Stimulated activated CD8-positive, alpha-beta memory T cell treated with anti-CD3 and anti-CD28 coated beads, Interleukin-15, amount 100 ng/mL, for 48 hours (primary cell): ENCODE measurements around the gene ANTXR2.

Source experiments
- DNase-seq, 2 donors: peaks; one replicate each; pipeline ENCODE4 v3.0.0-alpha.2; 2020; ENCODE audit warnings: low read depth in 2 of 2

ANTXR2 gene

DNA sequence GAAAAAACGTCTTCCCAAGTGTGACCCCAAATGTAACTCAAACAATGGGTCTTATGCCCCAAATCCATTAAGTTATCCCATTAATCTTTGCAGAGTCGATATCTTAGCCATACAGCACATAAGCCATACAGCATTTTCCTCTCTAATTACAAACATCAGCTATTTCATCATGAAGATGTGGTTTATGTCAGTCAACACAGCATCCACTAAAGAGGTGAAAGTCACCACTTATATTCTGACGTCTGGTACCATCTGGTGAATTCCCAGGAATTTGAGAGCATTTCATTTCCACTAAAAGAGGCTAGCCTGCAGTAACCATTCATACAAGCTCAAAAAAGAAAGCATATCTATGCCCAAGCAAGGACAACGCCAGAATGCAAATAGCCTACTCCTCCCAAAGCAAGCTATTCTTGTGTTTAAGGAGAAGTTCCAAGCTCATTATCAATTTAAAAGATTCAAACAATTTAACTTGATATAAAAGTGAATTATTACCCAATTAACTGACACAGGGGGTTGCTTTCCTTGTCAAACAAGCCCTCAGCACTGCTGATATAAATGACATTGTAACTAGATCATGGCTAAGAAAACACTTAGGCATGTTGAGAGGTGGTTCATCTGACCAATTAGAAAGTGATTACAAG, 203.3 kb downstream of the ANTXR2 start:
- DNase-seq, result no peak

DNA sequence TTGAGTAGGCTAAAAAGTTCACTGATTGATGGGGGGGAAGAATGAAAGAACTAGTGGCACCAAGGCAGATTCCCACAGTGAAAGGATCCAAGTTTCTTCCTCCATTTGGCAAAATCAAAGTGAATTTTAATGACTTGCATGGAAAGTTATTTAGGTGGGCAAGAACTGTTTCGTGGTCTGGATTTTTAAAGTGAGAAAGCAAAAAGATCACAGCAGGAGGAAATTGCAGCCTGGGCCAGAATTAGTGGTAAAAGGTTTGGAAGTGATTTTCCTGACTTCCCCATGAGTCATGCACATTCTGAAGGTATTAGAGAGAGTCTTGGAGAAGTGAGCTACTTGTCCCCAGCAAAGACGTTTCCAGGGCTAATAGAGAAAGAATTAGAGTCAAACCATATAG, 207.8 kb downstream of the ANTXR2 start:
- no peak for DNase-seq

DNA sequence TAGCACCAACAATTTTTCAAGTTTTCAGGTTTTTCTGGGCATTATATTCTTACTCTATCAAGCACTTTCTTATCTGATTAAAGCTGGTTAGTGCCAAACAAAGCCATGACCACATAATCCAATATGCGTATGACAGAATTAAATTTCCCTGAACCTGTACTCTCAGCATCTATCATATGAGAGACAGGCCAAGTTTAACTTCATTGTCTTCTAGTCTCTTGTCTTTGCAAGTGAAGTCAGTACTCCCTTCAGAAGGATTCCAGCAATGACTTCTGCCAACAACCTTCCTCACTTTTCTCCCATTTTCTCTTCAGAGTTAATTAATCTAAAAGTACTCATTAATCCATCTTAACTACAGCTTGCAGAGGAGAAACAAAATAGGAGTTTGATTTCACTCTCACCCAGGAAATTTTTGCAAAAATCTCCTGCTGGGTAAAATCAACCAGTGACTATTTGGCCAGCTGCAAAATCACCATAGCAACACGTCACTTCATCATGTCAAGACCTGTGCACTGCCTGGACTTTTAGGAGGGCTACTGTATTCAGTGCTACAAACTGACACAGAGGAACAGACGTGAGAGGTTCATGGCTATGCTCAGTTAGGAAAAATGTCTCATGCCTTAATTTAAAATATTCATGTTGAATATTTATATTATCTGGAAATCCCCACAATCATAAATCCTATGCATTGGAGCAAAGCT, 208.4 kb downstream of the ANTXR2 start:
- DNase-seq, result no peak

DNA sequence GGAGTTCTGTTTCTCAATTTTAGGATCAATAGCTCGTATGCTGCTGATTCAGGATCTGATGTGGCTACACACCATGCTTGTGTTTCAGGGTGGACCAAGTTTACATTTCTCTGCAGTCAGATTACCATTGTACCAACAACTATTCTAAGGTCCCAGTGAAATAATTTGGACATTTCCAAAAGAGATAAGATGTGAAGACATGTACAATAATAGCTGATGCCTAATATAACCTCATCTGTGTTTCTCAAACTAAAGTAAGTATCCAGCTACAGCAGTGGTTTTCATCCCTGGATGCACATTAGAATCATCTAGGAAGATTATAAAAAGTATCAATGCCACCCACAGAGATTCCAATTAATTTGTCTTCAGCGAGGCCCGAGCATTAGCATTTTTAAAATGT, 209.7 kb downstream of the ANTXR2 start:
- no peak for DNase-seq

DNA sequence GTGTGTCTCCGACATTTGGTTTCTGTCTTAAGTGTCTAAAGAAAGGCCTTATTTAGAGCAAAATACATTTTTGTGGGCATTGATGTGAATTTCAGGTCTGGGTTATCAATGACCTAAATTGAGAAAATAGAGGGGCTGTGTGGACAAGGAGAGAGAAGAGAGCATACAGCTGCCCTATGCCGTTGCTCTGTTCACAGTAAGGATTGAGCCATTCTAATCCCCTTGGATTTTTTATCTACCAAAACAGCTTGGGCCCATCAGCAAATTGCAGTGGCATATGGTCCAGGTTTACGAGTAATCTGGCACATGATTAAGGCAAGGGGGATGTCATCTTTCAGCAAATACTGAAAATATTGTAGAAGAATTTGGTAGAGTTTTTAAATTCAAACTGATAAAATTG, 210.2 kb downstream of the ANTXR2 start:
- DNase-seq, result no peak

DNA sequence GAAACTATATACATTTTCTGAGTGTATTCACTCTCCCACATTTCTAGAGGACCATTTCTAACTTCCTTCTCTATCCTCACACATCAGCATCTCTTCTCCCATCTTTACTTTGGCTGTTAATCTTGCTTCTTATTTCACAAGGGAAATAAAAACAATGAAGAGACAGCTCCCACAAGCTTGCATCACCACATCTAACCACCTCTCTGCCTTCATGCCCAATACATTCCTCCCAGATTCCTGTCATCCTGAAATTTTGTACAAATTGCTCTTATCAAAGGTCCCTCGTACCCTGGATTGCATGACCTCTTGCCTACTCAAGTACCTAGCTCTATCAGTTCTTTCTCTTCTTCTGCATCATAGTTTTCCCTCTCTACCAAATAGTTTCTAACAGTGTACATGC, 215.2 kb downstream of the ANTXR2 start:
- DNase-seq, result no peak

DNA sequence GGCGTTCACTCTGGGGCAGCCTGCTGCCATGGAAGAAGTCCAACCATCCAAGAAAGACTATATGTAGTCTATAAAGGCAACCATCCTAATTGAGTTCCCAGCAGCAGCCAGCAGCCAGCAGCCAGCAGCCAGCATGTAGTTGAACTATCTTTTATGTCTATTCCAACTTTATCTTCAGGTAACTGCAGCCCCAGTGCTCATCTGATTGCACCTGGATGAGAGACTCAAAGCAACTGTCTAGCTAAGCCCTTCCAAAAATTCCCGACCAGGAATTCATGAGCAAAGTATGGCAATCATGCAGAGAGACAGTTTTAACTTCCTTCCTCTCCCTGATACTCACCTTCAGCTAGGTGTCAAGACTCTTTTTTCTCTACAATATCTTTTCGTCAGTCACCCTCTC, 216.8 kb downstream of the ANTXR2 start:
- no peak for DNase-seq

DNA sequence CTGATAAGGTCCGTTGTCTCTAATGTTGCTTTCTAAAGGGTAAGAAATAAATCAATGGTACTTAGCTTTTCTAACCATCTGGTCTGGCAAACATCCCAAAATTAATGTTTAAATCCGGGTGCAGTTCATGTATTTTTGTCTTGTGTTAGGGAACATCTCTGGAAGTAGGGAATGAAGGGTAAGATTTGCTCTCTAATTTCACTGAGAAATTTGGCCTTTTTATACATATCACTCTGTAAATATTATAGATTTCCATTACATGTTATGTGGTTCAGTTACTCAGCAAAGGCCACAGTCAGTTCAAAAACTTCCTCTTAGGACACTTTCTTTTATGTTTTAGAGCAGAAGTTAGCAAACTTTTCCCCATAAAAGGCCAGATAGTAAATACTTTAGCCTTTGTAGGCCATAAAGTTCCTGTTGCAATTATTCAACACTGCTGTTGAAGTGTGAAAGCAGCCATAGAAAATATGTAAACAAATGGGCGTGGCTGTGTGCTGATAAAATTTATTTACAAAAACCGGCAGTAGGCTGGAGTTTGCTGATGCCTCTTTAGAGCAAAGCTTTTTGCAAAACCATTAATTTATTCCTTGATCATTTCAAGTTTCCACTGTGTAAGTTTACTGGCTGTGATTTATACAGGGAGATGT, 218.1 kb downstream of the ANTXR2 start:
- no peak for DNase-seq

DNA sequence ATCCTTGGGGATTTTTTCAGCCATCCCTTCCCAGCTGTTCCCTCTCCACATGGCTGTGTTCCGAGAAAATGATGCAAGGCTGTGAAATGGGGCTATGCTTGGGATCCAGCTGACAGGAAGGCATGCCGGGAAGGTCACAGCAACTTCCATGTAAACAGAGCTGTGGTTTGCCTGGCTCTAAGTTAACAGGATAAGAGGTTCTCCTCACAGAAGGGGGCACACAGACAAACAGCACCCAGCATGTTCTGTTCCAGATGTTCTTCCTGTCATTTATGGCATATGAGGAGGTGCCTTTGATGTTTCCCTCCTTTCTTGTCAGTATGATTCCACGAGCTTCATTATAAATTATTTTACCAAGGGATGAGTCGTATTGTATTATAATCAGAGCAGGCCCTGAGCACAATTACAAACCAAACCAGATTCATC, 220.7 kb downstream of the ANTXR2 start:
- DNase-seq, result no peak

DNA sequence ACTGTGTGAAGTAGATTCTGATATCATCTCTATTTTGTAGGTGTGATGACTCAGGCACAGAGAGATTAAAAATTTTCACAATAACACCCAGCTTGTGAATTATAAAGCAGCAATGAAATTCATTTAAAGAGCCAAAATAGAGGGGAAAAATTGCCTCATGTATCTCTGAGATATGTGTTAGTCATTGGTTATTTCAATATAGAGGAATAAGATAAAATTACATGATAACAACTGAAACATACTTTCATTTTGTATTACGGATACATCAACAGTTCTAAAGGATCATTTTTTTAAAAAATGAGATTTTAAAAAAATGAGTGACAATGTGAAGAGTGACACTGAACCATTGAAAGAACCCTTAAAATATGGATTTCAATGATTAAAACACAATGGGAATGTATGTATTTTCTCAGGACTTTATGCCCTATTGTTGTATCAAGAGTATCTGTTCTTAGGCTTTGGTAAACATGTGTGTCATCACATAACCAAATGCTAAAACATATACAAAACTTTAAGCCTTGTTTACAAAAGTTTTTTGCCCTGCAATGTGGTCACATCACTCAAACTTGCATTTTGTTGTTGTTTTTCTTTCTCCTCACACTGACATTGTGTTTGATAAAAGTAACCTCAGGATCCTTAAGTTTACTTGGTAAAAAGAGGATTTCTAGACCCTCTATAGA, 221.3 kb downstream of the ANTXR2 start:
- DNase-seq, result no peak
